ENCODE results near the gene PRIMA1.

PRIMA1 gene

GRCh38 chr14:93794756-93795155 is 6.5 kb upstream of the PRIMA1 start:
- no peak for DNase-seq (ENCODE audit: low spot score)

- no peak for DNase-seq (ENCODE audit: low spot score)
These were observed 5.5 kb upstream of the PRIMA1 start for GRCh38 chr14:93793555-93794324.

GRCh38 chr14:93792391-93792790 is 4.1 kb upstream of the PRIMA1 start:
- no peak for DNase-seq (ENCODE audit: low spot score)

GRCh38 chr14:93790966-93791365 is 2.7 kb upstream of the PRIMA1 start:
- no peak for DNase-seq (ENCODE audit: low spot score)

- DNase-seq (ENCODE audit: low spot score): no peak
These were observed 1.2 kb upstream of the PRIMA1 start for GRCh38 chr14:93789228-93790130.

- DNase-seq (ENCODE audit: low spot score): no peak
These were observed 400 bp upstream of the PRIMA1 start for GRCh38 chr14:93788543-93789227.

GRCh38 chr14:93787465-93788292 is 606 bp downstream of the PRIMA1 start:
- DNase-seq (ENCODE audit: low spot score): no peak

GRCh38 chr14:93785423-93785822 is 2.9 kb downstream of the PRIMA1 start:
- DNase-seq (ENCODE audit: low spot score): no peak

GRCh38 chr14:93784878-93785277 is 3.4 kb downstream of the PRIMA1 start:
- no peak for DNase-seq (ENCODE audit: low spot score)

- no peak for DNase-seq (ENCODE audit: low spot score)
These were observed 7.4 kb downstream of the PRIMA1 start for GRCh38 chr14:93780813-93781400.

GRCh38 chr14:93778856-93779629 is 9.2 kb downstream of the PRIMA1 start:
- no peak for DNase-seq (ENCODE audit: low spot score)

GRCh38 chr14:93778453-93778852 is 9.8 kb downstream of the PRIMA1 start:
- no peak for DNase-seq (ENCODE audit: low spot score)

GRCh38 chr14:93775744-93776143 is 12.5 kb downstream of the PRIMA1 start:
- DNase-seq (ENCODE audit: low spot score): no peak

GRCh38 chr14:93775158-93775557 is 13.1 kb downstream of the PRIMA1 start:
- no peak for DNase-seq (ENCODE audit: low spot score)

GRCh38 chr14:93772263-93772662 is 16.0 kb downstream of the PRIMA1 start:
- DNase-seq (ENCODE audit: low spot score): no peak

GRCh38 chr14:93765970-93766369 is 22.3 kb downstream of the PRIMA1 start:
- no peak for DNase-seq (ENCODE audit: low spot score)

- DNase-seq (ENCODE audit: low spot score): no peak
These were observed 23.1 kb downstream of the PRIMA1 start for GRCh38 chr14:93765155-93765554.

- no peak for DNase-seq (ENCODE audit: low spot score)
These were observed 24.1 kb downstream of the PRIMA1 start for GRCh38 chr14:93764211-93764659.

GRCh38 chr14:93759719-93760307 is 28.5 kb downstream of the PRIMA1 start:
- no peak for DNase-seq (ENCODE audit: low spot score)

GRCh38 chr14:93757206-93757605 is 31.1 kb downstream of the PRIMA1 start:
- no peak for DNase-seq (ENCODE audit: low spot score)
